ENCODE measurements around the gene CDK14.

DNA sequence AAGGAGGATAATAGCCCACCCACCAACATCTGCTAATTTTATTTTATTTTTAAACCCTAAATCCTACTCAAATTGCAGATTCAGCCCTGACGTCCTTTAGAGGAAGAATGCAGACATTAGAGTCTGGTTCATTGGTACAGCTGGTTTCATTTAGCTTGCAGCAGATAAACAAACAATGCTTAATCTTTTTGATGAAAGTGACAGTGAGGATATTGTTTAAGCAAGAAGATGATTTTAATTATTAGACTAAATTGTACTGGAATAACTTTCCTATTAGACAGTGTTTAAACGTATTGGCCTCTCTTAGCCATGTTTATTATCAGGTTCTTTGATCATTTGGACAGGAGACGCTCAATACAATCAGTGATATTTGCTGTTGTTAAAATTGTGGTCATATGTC is 164.8 kb downstream of the CDK14 start:
- TF ChIP-seq, protein P1, sequence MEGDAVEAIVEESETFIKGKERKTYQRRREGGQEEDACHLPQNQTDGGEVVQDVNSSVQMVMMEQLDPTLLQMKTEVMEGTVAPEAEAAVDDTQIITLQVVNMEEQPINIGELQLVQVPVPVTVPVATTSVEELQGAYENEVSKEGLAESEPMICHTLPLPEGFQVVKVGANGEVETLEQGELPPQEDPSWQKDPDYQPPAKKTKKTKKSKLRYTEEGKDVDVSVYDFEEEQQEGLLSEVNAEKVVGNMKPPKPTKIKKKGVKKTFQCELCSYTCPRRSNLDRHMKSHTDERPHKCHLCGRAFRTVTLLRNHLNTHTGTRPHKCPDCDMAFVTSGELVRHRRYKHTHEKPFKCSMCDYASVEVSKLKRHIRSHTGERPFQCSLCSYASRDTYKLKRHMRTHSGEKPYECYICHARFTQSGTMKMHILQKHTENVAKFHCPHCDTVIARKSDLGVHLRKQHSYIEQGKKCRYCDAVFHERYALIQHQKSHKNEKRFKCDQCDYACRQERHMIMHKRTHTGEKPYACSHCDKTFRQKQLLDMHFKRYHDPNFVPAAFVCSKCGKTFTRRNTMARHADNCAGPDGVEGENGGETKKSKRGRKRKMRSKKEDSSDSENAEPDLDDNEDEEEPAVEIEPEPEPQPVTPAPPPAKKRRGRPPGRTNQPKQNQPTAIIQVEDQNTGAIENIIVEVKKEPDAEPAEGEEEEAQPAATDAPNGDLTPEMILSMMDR (IDR thresholded peaks at IDR 0.05): no peak
- no peak for TF ChIP-seq EZH2 (IDR thresholded peaks at IDR 0.05; ENCODE audit: borderline replicate concordance, insufficient read depth, low read depth, low read length, poor library complexity, severe bottlenecking)
